Measurements from ENCODE around the gene UBE2D3. TPM values are rescaled to one million over a fixed set of nuclear protein-coding genes. Genes with fewer than 3 reads are reported as not detected.

UBE2D3 gene
- polyA plus RNA-seq, 1 donor from 2014 or later = 373 TPM

DNA sequence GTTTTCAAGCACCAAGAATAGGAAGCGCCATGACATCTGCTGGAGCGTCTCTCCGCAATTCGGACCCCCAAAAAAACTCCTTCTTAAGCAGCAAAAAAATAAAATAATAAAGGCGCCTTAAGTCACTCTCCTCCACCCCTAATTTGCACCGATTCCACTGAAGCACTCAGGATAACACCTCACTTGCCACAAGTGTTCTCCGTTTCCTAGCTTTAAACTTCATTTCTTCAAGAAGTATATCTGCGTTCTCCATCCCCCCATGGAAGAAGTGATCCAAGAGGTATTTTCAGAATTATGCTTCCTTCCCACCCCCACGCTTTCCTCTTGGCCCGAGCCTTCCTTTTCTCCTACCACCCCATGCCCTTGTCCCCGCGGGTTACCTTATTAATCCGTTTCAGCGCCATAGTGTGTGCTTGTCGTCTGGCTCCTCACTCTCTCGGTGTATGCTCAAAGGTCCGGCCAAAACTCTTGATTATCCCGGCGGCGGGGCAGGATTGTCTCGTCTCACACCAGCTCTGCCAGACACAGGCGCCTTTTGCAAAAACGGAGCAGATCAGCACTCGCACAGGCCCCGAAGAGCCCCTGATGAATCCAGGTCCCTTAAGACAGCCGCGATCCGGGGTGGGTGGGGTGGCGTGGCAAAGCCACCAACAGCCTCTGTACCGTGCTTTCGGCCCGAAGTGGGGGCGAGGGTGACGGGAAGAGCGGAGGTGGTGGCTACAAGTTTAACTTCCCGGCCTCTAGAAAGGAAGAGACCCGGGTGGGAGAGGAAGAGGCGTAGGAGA lies 1.1 kb downstream of the UBE2D3 start:
- peaks cover 73% of the 10 kb centered on the region for H3K79me2 ChIP-seq (replicated peaks; ENCODE audit: insufficient read depth, low read length)
- no peaks in the 10 kb centered on the region for H3K9me2 ChIP-seq (ENCODE audit: insufficient read depth, low read length)
- H3K27ac ChIP-seq (ENCODE audit: low read length) = peak overlapping the region; percentile 100
- H4K20me1 ChIP-seq (ENCODE audit: insufficient read depth) = peaks cover 16% of the 10 kb centered on the region
- peak overlapping the region; percentile 96 for H2AFZ ChIP-seq (ENCODE audit: low read depth, low read length)
- TF ChIP-seq, protein P1, sequence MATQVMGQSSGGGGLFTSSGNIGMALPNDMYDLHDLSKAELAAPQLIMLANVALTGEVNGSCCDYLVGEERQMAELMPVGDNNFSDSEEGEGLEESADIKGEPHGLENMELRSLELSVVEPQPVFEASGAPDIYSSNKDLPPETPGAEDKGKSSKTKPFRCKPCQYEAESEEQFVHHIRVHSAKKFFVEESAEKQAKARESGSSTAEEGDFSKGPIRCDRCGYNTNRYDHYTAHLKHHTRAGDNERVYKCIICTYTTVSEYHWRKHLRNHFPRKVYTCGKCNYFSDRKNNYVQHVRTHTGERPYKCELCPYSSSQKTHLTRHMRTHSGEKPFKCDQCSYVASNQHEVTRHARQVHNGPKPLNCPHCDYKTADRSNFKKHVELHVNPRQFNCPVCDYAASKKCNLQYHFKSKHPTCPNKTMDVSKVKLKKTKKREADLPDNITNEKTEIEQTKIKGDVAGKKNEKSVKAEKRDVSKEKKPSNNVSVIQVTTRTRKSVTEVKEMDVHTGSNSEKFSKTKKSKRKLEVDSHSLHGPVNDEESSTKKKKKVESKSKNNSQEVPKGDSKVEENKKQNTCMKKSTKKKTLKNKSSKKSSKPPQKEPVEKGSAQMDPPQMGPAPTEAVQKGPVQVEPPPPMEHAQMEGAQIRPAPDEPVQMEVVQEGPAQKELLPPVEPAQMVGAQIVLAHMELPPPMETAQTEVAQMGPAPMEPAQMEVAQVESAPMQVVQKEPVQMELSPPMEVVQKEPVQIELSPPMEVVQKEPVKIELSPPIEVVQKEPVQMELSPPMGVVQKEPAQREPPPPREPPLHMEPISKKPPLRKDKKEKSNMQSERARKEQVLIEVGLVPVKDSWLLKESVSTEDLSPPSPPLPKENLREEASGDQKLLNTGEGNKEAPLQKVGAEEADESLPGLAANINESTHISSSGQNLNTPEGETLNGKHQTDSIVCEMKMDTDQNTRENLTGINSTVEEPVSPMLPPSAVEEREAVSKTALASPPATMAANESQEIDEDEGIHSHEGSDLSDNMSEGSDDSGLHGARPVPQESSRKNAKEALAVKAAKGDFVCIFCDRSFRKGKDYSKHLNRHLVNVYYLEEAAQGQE (IDR thresholded peaks at IDR 0.05; ENCODE audit: borderline replicate concordance) = peak; percentile 22
- TF ChIP-seq EZH2 (IDR thresholded peaks at IDR 0.05; ENCODE audit: borderline replicate concordance, insufficient read depth, low read length, poor library complexity, severe bottlenecking) = no peak
- TF ChIP-seq EP300 (conservative IDR thresholded peaks at IDR 0.05; ENCODE audit: poor library complexity, severe bottlenecking) = no peak
- no peak for TF ChIP-seq POLR2AphosphoS5 (IDR thresholded peaks at IDR 0.05)
- peak overlapping the region; percentile 100 for H3K9ac ChIP-seq (ENCODE audit: low read length)
- H3K36me3 ChIP-seq (ENCODE audit: insufficient read depth, low read length) = no peaks in the 10 kb centered on the region
- peak overlapping the region; percentile 90 for H3K4me3 ChIP-seq (ENCODE audit: low read length)
- H3K27me3 ChIP-seq (ENCODE audit: insufficient read depth, low read depth, low read length) = no peaks in the 10 kb centered on the region
- H3K4me2 ChIP-seq (ENCODE audit: low read length) = peak overlapping the region; percentile 46
- peaks cover 12% of the 10 kb centered on the region for H3F3A ChIP-seq (ENCODE audit: insufficient read depth, low read length, poor library complexity, severe bottlenecking)
- no peaks in the 10 kb centered on the region for H3K9me3 ChIP-seq (ENCODE audit: low read length)

DNA sequence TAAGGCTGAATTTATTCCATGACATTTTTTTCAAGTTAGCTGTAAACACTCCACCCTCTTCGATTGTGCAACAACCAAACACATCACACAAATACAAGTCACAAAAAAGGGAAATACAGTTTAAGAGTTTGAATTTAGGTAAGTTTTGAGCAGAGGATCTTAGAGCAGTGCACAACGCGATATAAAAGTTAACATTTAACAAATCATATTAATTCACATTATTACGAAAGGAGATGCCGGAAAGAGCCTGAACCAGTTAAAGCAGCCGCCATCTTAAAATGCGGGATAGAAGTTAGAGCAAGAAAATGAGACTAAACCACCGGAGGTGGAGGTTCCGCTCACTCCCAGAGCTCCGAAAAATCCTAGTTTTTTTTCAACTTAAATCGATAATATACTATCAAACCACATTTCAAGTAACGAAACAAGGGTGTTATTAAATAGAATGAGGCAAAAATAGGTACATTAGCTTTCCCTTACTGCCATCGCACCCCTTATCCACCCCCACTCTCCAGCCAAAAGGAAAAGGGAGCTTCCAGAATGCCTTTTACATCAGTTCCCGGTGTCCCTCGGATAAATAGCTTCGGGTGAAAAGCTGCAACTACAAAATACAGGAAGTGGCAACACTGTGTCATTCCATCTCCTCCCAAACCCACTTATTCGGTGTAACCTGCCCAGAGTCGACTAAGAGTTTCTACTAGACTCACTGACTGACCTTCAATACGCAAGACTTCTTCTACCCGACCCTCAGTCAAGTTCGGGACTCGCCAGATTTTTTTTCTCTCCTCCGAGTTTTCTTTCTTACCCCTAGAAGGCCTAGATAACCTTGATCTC lies 1.9 kb downstream of the UBE2D3 start:
- Histone ChIP-seq H3K9ac (ENCODE audit: low read length) (peak overlapping the region; percentile 100), H4K20me1 (ENCODE audit: insufficient read depth) (peaks cover 16% of the 10 kb centered on the region), H3F3A (ENCODE audit: insufficient read depth, low read length, poor library complexity, severe bottlenecking) (peaks cover 12% of the 10 kb centered on the region), H3K27me3 (ENCODE audit: insufficient read depth, low read depth, low read length) (no peaks in the 10 kb centered on the region), H3K27ac (ENCODE audit: low read length) (peak overlapping the region; percentile 100), H3K4me3 (ENCODE audit: low read length) (peak overlapping the region; percentile 90), H3K36me3 (ENCODE audit: insufficient read depth, low read length) (no peaks in the 10 kb centered on the region), H3K9me2 (ENCODE audit: insufficient read depth, low read length) (no peaks in the 10 kb centered on the region), H3K9me3 (ENCODE audit: low read length) (no peaks in the 10 kb centered on the region), H3K4me2 (ENCODE audit: low read length) (peak overlapping the region; percentile 58), H2AFZ (ENCODE audit: low read depth, low read length) (no peak overlapping the region), H3K79me2 (replicated peaks; ENCODE audit: insufficient read depth, low read length) (peaks cover 76% of the 10 kb centered on the region)
- TF ChIP-seq RAD21 (conservative IDR thresholded peaks at IDR 0.05) (no peak), EZH2 (IDR thresholded peaks at IDR 0.05; ENCODE audit: borderline replicate concordance, insufficient read depth, low read length, poor library complexity, severe bottlenecking) (no peak), CTCF (IDR thresholded peaks at IDR 0.05; ENCODE audit: poor library complexity, severe bottlenecking) (no peak), SMC3 (conservative IDR thresholded peaks at IDR 0.05; ENCODE audit: poor library complexity) (peak; percentile 24), POLR2AphosphoS5 (IDR thresholded peaks at IDR 0.05) (no peak), TAF1 (IDR thresholded peaks at IDR 0.05; ENCODE audit: low read depth) (peak; percentile 46), EP300 (conservative IDR thresholded peaks at IDR 0.05; ENCODE audit: poor library complexity, severe bottlenecking) (no peak)
- TF ChIP-seq, protein P1 (IDR thresholded peaks at IDR 0.05; ENCODE audit: borderline replicate concordance) = peak; percentile 35

Measured in neural cell (in vitro differentiated cells).